ENCODE data around the gene NAB1.

NAB1 gene

DNA sequence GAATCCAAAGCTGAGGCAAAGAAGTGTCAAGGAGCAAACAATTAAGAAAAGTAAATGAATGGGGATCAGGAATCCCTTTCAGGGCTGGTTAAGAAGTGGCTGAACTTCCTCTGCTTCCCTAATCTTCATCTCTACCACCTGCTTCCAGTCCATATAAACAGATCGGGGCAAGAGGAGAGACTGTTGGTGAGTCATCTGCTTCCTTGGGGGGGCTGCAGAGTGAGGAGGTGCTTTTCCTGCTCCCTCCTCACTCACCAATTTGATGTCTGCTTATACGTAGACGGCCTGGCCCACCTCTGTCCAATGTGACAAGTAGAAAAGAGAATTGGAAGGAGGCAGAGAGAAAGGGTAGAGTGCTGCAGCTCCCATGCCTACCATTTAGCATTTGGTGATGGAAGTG lies 68.4 kb downstream of the NAB1 start:
- no peak overlapping the region for H3K4ac ChIP-seq (ENCODE audit: low read depth in 1 of 2, low read length in 2 of 2)
- H2AFZ ChIP-seq (ENCODE audit: low read depth, low read length), result no peak overlapping the region
- H3K18ac ChIP-seq (ENCODE audit: low read depth in 1 of 2, low read length in 2 of 2), result no peak overlapping the region
- no peak overlapping the region for H3K9ac ChIP-seq (ENCODE audit: low read length)
- no peaks in the 10 kb centered on the region for H3K36me3 ChIP-seq (ENCODE audit: control insufficient read depth in 1 of 2, insufficient read depth in 2 of 2, low read depth in 1 of 2, low read length in 2 of 2)
- H3K27me3 ChIP-seq (ENCODE audit: control insufficient read depth in 1 of 2, insufficient read depth in 1 of 2, low read length in 2 of 2), result peaks cover 0 to 16% of the 10 kb centered on the region in 2 experiments
- no peak overlapping the region for H2BK5ac ChIP-seq (ENCODE audit: low read depth, low read length, poor library complexity, severe bottlenecking)
- H3K4me1 ChIP-seq (ENCODE audit: control insufficient read depth, insufficient read depth, low read depth, low read length), result peaks cover 6% of the 10 kb centered on the region
- H2BK12ac ChIP-seq (ENCODE audit: low read length in 2 of 2), result no peak overlapping the region
- 68% methylated on average over 3 of the region's 3 CpGs for WGBS
- H4K91ac ChIP-seq (ENCODE audit: low read length), result no peak overlapping the region
- H2BK120ac ChIP-seq (ENCODE audit: low read depth, low read length), result no peak overlapping the region
- no peaks in the 10 kb centered on the region for H3K9me3 ChIP-seq (ENCODE audit: control insufficient read depth, low read length)
- H2AK5ac ChIP-seq (ENCODE audit: low read length, severe bottlenecking), result no peak overlapping the region
- H3K4me3 ChIP-seq (ENCODE audit: insufficient read depth in 1 of 2, low read depth in 1 of 2, low read length in 2 of 2), result no peak overlapping the region
- no peak overlapping the region for H3K23ac ChIP-seq (ENCODE audit: low read length in 2 of 2)
- H2BK15ac ChIP-seq (ENCODE audit: low read depth, poor library complexity, severe bottlenecking), result no peak overlapping the region
- H3K14ac ChIP-seq (ENCODE audit: low read length in 2 of 2), result no peak overlapping the region
- DNase-seq, result no peak
- H3K79me1 ChIP-seq (replicated peaks; ENCODE audit: low read length, poor library complexity, severe bottlenecking), result no peaks in the 10 kb centered on the region
- no peak overlapping the region for H4K8ac ChIP-seq (ENCODE audit: low read length)
- no peak overlapping the region for H3K4me2 ChIP-seq (ENCODE audit: low read length, poor library complexity, severe bottlenecking)
- no peak overlapping the region for H3K27ac ChIP-seq (ENCODE audit: low read length, poor library complexity, severe bottlenecking)

DNA sequence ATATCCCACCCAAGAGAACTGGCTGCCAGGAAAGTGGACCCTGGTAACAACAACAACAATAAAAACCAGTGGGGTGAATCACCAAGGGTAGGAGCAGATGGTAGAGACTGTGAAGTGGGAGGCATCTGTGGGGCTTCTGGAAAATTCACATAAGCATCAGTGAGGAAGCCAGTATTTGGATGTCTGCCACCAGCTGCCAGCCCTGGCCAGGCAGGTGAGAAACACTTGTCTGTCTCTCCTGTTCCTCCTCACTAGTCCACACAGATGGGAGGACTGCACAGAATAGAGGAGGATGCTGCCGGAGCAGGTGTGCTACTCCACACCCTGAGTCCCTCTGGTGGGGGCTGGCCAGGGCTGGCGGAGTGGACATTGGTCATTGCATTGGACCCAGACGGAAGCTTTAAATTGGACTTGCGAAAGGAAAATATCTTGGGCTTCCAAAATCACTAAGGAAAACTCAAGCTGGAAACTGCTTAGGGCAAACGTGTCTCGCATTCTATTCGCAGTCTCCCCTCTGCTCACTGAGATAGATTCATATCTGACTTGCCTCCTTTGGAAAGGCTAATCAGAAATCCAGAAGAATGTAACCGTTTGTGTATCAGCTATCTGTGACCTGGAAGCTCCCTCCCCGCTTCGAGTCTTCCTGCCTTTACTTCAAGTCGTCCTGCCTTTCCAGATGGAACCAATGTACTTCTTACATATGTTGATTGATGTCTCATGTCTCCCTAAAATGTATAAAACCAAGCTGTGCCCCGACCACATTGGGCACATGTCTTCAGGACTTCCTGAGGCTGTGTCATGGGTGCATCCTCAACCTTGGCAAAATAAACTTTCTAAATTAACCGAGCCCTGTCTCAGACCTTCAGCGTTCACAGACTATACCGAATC lies 69.1 kb downstream of the NAB1 start:
- Histone ChIP-seq H2BK15ac (ENCODE audit: low read depth, poor library complexity, severe bottlenecking) (no peak overlapping the region), H3K27me3 (ENCODE audit: control insufficient read depth in 1 of 2, insufficient read depth in 1 of 2, low read length in 2 of 2) (peaks cover 0 to 16% of the 10 kb centered on the region in 2 experiments), H2AK5ac (ENCODE audit: low read length, severe bottlenecking) (no peak overlapping the region), H2AFZ (ENCODE audit: low read depth, low read length) (no peak overlapping the region), H4K91ac (ENCODE audit: low read length) (no peak overlapping the region), H3K36me3 (ENCODE audit: control insufficient read depth in 1 of 2, insufficient read depth in 2 of 2, low read depth in 1 of 2, low read length in 2 of 2) (no peaks in the 10 kb centered on the region), H3K4ac (ENCODE audit: low read depth in 1 of 2, low read length in 2 of 2) (no peak overlapping the region), H2BK120ac (ENCODE audit: low read depth, low read length) (no peak overlapping the region), H2BK5ac (ENCODE audit: low read depth, low read length, poor library complexity, severe bottlenecking) (no peak overlapping the region), H4K8ac (ENCODE audit: low read length) (no peak overlapping the region), H3K23ac (ENCODE audit: low read length in 2 of 2) (no peak overlapping the region), H3K9me3 (ENCODE audit: control insufficient read depth, low read length) (no peaks in the 10 kb centered on the region), H3K79me1 (replicated peaks; ENCODE audit: low read length, poor library complexity, severe bottlenecking) (no peaks in the 10 kb centered on the region), H3K4me2 (ENCODE audit: low read length, poor library complexity, severe bottlenecking) (no peak overlapping the region), H3K4me1 (ENCODE audit: control insufficient read depth, insufficient read depth, low read depth, low read length) (peaks cover 6% of the 10 kb centered on the region), H3K4me3 (ENCODE audit: insufficient read depth in 1 of 2, low read depth in 1 of 2, low read length in 2 of 2) (no peak overlapping the region), H2BK12ac (ENCODE audit: low read length in 2 of 2) (peak overlapping the region in 1 of 2 experiments; percentile 57), H3K27ac (ENCODE audit: low read length, poor library complexity, severe bottlenecking) (no peak overlapping the region), H3K9ac (ENCODE audit: low read length) (no peak overlapping the region), H3K14ac (ENCODE audit: low read length in 2 of 2) (peak overlapping the region in 1 of 2 experiments; percentile 18), H3K18ac (ENCODE audit: low read depth in 1 of 2, low read length in 2 of 2) (no peak overlapping the region)
- DNase-seq, result no peak
- WGBS, result 80% methylated on average over 15 of the region's 15 CpGs

DNA sequence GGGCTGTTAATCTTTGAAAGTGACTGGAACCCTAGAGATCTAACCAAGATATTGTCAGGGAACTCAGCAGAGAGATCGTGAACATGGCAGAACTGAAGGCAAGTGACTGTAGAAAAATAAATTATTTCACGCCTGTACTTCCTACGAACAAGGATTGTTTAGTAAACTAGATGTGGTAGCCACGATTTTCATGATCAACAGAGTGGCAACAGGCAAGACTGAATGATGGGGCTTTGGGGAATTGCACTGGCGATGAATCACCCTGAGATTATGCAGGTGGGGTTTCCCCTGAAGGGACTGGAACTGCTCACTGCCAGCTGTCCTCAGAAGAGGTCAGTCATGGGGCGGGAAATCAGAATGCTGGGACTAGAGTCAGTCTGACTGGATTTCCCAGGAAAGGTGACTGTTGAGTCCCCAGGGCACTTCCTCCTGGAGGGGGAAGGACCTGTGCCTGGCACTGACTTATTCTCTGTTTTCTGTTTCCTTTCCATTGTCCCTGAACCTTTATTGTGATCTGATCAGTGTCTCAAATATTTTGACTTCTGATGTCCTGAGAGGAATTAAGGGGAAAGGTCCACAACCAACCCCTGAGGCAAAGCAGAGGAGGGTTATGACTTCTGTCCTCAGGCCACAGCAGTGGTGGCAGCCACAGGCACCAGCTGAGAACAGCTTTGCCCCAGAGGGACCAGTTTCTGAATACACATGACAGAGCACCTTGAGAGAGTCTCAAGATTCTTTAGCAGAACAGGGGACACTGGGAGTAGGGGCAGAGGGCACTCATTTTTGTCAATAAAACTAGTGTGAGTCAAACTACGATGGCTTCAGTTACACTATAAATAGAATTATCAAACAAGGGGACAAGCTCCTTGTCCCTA lies 70.0 kb downstream of the NAB1 start:
- Histone ChIP-seq H2AK5ac (ENCODE audit: low read length, severe bottlenecking) (no peak overlapping the region), H3K4me3 (ENCODE audit: insufficient read depth in 1 of 2, low read depth in 1 of 2, low read length in 2 of 2) (no peak overlapping the region), H3K18ac (ENCODE audit: low read depth in 1 of 2, low read length in 2 of 2) (no peak overlapping the region), H3K4me2 (ENCODE audit: low read length, poor library complexity, severe bottlenecking) (no peak overlapping the region), H4K8ac (ENCODE audit: low read length) (no peak overlapping the region), H2AFZ (ENCODE audit: low read depth, low read length) (no peak overlapping the region), H3K4me1 (ENCODE audit: control insufficient read depth, insufficient read depth, low read depth, low read length) (peaks cover 6% of the 10 kb centered on the region), H3K4ac (ENCODE audit: low read depth in 1 of 2, low read length in 2 of 2) (no peak overlapping the region), H3K27ac (ENCODE audit: low read length, poor library complexity, severe bottlenecking) (no peak overlapping the region), H3K27me3 (ENCODE audit: control insufficient read depth in 1 of 2, insufficient read depth in 1 of 2, low read length in 2 of 2) (peaks cover 0 to 16% of the 10 kb centered on the region in 2 experiments), H4K91ac (ENCODE audit: low read length) (no peak overlapping the region), H2BK5ac (ENCODE audit: low read depth, low read length, poor library complexity, severe bottlenecking) (no peak overlapping the region), H3K23ac (ENCODE audit: low read length in 2 of 2) (no peak overlapping the region), H3K9ac (ENCODE audit: low read length) (no peak overlapping the region), H2BK15ac (ENCODE audit: low read depth, poor library complexity, severe bottlenecking) (no peak overlapping the region), H3K36me3 (ENCODE audit: control insufficient read depth in 1 of 2, insufficient read depth in 2 of 2, low read depth in 1 of 2, low read length in 2 of 2) (no peaks in the 10 kb centered on the region), H3K9me3 (ENCODE audit: control insufficient read depth, low read length) (no peaks in the 10 kb centered on the region), H3K14ac (ENCODE audit: low read length in 2 of 2) (no peak overlapping the region), H2BK120ac (ENCODE audit: low read depth, low read length) (no peak overlapping the region), H2BK12ac (ENCODE audit: low read length in 2 of 2) (no peak overlapping the region), H3K79me1 (replicated peaks; ENCODE audit: low read length, poor library complexity, severe bottlenecking) (no peaks in the 10 kb centered on the region)
- WGBS, result 25% methylated on average over 6 of the region's 7 CpGs
- DNase-seq, result peak; percentile 85

DNA sequence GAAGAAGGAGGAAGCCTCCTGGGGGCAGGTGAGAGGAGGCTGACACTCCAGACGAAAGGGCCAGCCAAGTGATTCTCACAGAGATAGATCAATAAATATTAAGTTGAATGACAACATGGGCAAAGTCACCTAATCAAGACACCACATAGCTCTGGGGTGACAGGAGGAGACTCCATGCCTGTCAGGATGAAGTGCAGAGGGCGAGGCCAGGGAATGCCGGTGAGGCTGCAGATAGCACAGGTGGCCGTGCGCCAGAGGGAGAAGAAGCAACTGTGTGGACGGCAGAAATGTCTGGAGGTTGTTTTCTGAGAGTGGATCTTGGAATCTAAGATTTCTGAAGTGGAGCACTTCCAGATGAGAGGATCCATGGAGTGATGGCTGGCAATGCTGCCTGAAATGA lies 71.4 kb downstream of the NAB1 start:
- Histone ChIP-seq H3K79me1 (replicated peaks; ENCODE audit: low read length, poor library complexity, severe bottlenecking) (no peaks in the 10 kb centered on the region), H4K8ac (ENCODE audit: low read length) (no peak overlapping the region), H2AK5ac (ENCODE audit: low read length, severe bottlenecking) (no peak overlapping the region), H3K18ac (ENCODE audit: low read depth in 1 of 2, low read length in 2 of 2) (no peak overlapping the region), H3K4me2 (ENCODE audit: low read length, poor library complexity, severe bottlenecking) (no peak overlapping the region), H2BK120ac (ENCODE audit: low read depth, low read length) (no peak overlapping the region), H3K9me3 (ENCODE audit: control insufficient read depth, low read length) (no peaks in the 10 kb centered on the region), H3K4me3 (ENCODE audit: insufficient read depth in 1 of 2, low read depth in 1 of 2, low read length in 2 of 2) (no peak overlapping the region), H2AFZ (ENCODE audit: low read depth, low read length) (no peak overlapping the region), H3K23ac (ENCODE audit: low read length in 2 of 2) (no peak overlapping the region), H2BK12ac (ENCODE audit: low read length in 2 of 2) (no peak overlapping the region), H3K27ac (ENCODE audit: low read length, poor library complexity, severe bottlenecking) (no peak overlapping the region), H3K4me1 (ENCODE audit: control insufficient read depth, insufficient read depth, low read depth, low read length) (peaks cover 6% of the 10 kb centered on the region), H3K4ac (ENCODE audit: low read depth in 1 of 2, low read length in 2 of 2) (no peak overlapping the region), H4K91ac (ENCODE audit: low read length) (no peak overlapping the region), H3K27me3 (ENCODE audit: control insufficient read depth in 1 of 2, insufficient read depth in 1 of 2, low read length in 2 of 2) (peaks cover 0 to 16% of the 10 kb centered on the region in 2 experiments), H3K36me3 (ENCODE audit: control insufficient read depth in 1 of 2, insufficient read depth in 2 of 2, low read depth in 1 of 2, low read length in 2 of 2) (no peaks in the 10 kb centered on the region), H2BK5ac (ENCODE audit: low read depth, low read length, poor library complexity, severe bottlenecking) (no peak overlapping the region), H3K9ac (ENCODE audit: low read length) (no peak overlapping the region), H2BK15ac (ENCODE audit: low read depth, poor library complexity, severe bottlenecking) (no peak overlapping the region), H3K14ac (ENCODE audit: low read length in 2 of 2) (no peak overlapping the region)
- WGBS, result 88% methylated on average over 5 of the region's 6 CpGs
- DNase-seq, result no peak

All from mesenchymal stem cell (in vitro differentiated cells and primary cell).